T-helper 1 cell treated with Interleukin-12 subunit alpha and Interleukin-12 subunit beta and Interleukin-4 antibody, amounts not matched to agents 30 μg/mL and 1 μg/mL, for 36 hours (primary cell): Measurements from ENCODE around the gene GAS5.
A peak's percentile ranks its signal among the peaks of the same experiment; 100 is the strongest.
"Not testable (repeated sequence)": the region's sequence is repeated elsewhere in the genome, so short reads cannot be mapped to it uniquely, and the experiment has no call there.

Experiments used
- H3K27ac Mint-ChIP-seq: one replicate; pipeline ENCODE4 v1.8.0; 2021; ENCODE audit warnings: mild to moderate bottlenecking, mixed read lengths
- H3K27me3 Mint-ChIP-seq: one replicate; pipeline ENCODE4 v1.8.0; 2021; ENCODE audit warnings: low read depth, mixed read lengths
- H3K36me3 Mint-ChIP-seq: one replicate; pipeline ENCODE4 v1.8.0; 2021; ENCODE audit warnings: low read depth, mixed read lengths
- H3K4me1 Mint-ChIP-seq: one replicate; pipeline ENCODE4 v1.8.0; 2021; ENCODE audit warnings: low read depth, mixed read lengths
- H3K4me3 Mint-ChIP-seq: one replicate; pipeline ENCODE4 v1.8.0; 2021; ENCODE audit warnings: mild to moderate bottlenecking, moderate library complexity, mixed read lengths
- H3K9me3 Mint-ChIP-seq: one replicate; pipeline ENCODE4 v1.8.0; 2021; ENCODE audit warnings: mixed read lengths

GAS5 gene

GRCh38 chr1:173863224-173864161 lies 4.3 kb downstream of the GAS5 start:
- Mint-ChIP-seq H3K4me3 (no peak overlapping the region), H3K4me1 (peaks cover 33% of the 10 kb centered on the region), H3K9me3 (no peaks in the 10 kb centered on the region), H3K27me3 (no peaks in the 10 kb centered on the region), H3K36me3 (peaks cover 51% of the 10 kb centered on the region), H3K27ac (peak overlapping the region; percentile 26)

GRCh38 chr1:173862769-173863223 lies 5.0 kb downstream of the GAS5 start:
- H3K4me3 Mint-ChIP-seq = no peak overlapping the region
- peaks cover 33% of the 10 kb centered on the region for H3K4me1 Mint-ChIP-seq
- H3K9me3 Mint-ChIP-seq = no peaks in the 10 kb centered on the region
- H3K36me3 Mint-ChIP-seq = peaks cover 55% of the 10 kb centered on the region
- H3K27me3 Mint-ChIP-seq = no peaks in the 10 kb centered on the region
- H3K27ac Mint-ChIP-seq = no peak overlapping the region

- not testable (repeated sequence) for H3K27ac Mint-ChIP-seq, H3K4me3 Mint-ChIP-seq, H3K9me3 Mint-ChIP-seq, H3K27me3 Mint-ChIP-seq
- Mint-ChIP-seq H3K4me1 (peaks cover 33% of the 10 kb centered on the region), H3K36me3 (peaks cover 57% of the 10 kb centered on the region)
Measured at GRCh38 chr1:173862146-173862768, 5.5 kb downstream of the GAS5 start.

- Mint-ChIP-seq H3K4me3 (no peak overlapping the region), H3K27me3 (no peaks in the 10 kb centered on the region), H3K9me3 (no peaks in the 10 kb centered on the region), H3K27ac (no peak overlapping the region), H3K4me1 (peaks cover 32% of the 10 kb centered on the region), H3K36me3 (peaks cover 53% of the 10 kb centered on the region)
Measured at GRCh38 chr1:173861731-173862145, 6.1 kb downstream of the GAS5 start.

GRCh38 chr1:173860065-173860464 lies 7.7 kb downstream of the GAS5 start:
- Mint-ChIP-seq H3K4me1 (peaks cover 15% of the 10 kb centered on the region), H3K36me3 (peaks cover 45% of the 10 kb centered on the region), H3K9me3 (no peaks in the 10 kb centered on the region), H3K27ac (no peak overlapping the region), H3K4me3 (no peak overlapping the region), H3K27me3 (no peaks in the 10 kb centered on the region)

GRCh38 chr1:173859547-173859946 lies 8.2 kb downstream of the GAS5 start:
- H3K4me3 Mint-ChIP-seq, H3K9me3 Mint-ChIP-seq, H3K27ac Mint-ChIP-seq, H3K27me3 Mint-ChIP-seq: not testable (repeated sequence)
- Mint-ChIP-seq H3K36me3 (peaks cover 43% of the 10 kb centered on the region), H3K4me1 (peaks cover 11% of the 10 kb centered on the region)

- no peak overlapping the region for H3K27ac Mint-ChIP-seq
Measured at GRCh38 chr1:173857363-173857917, 10.3 kb downstream of the GAS5 start.

GRCh38 chr1:173856903-173857302 lies 10.9 kb downstream of the GAS5 start:
- Mint-ChIP-seq H3K27me3 (no peaks in the 10 kb centered on the region), H3K27ac (no peak overlapping the region), H3K4me3 (no peak overlapping the region), H3K4me1 (no peaks in the 10 kb centered on the region), H3K36me3 (peaks cover 32% of the 10 kb centered on the region), H3K9me3 (no peaks in the 10 kb centered on the region)

More at GRCh38 chr1:173857363-173857917, 10.3 kb downstream of the GAS5 start:
- no peaks in the 10 kb centered on the region for H3K27me3 Mint-ChIP-seq
- H3K4me1 Mint-ChIP-seq = no peaks in the 10 kb centered on the region
- peaks cover 30% of the 10 kb centered on the region for H3K36me3 Mint-ChIP-seq
- H3K9me3 Mint-ChIP-seq = no peaks in the 10 kb centered on the region
- no peak overlapping the region for H3K4me3 Mint-ChIP-seq

GRCh38 chr1:173856014-173856413 lies 11.8 kb downstream of the GAS5 start:
- Mint-ChIP-seq H3K27me3 (no peaks in the 10 kb centered on the region), H3K4me1 (no peaks in the 10 kb centered on the region), H3K27ac (no peak overlapping the region), H3K4me3 (no peak overlapping the region), H3K9me3 (no peaks in the 10 kb centered on the region), H3K36me3 (peaks cover 34% of the 10 kb centered on the region)

GRCh38 chr1:173853074-173853473 lies 14.7 kb downstream of the GAS5 start:
- Mint-ChIP-seq H3K4me3 (no peak overlapping the region), H3K27me3 (no peaks in the 10 kb centered on the region), H3K9me3 (no peaks in the 10 kb centered on the region), H3K36me3 (peaks cover 32% of the 10 kb centered on the region), H3K4me1 (no peaks in the 10 kb centered on the region), H3K27ac (no peak overlapping the region)

GRCh38 chr1:173852105-173852504 lies 15.7 kb downstream of the GAS5 start:
- no peak overlapping the region for H3K4me3 Mint-ChIP-seq
- no peaks in the 10 kb centered on the region for H3K9me3 Mint-ChIP-seq
- no peaks in the 10 kb centered on the region for H3K4me1 Mint-ChIP-seq
- H3K36me3 Mint-ChIP-seq = peaks cover 25% of the 10 kb centered on the region
- no peaks in the 10 kb centered on the region for H3K27me3 Mint-ChIP-seq
- no peak overlapping the region for H3K27ac Mint-ChIP-seq

- Mint-ChIP-seq H3K4me3 (no peak overlapping the region), H3K27ac (no peak overlapping the region), H3K9me3 (no peaks in the 10 kb centered on the region), H3K4me1 (peaks cover 5% of the 10 kb centered on the region), H3K36me3 (peaks cover 25% of the 10 kb centered on the region), H3K27me3 (no peaks in the 10 kb centered on the region)
Measured at GRCh38 chr1:173832748-173833147, 35.0 kb downstream of the GAS5 start.

GRCh38 chr1:173827611-173828010 lies 40.2 kb downstream of the GAS5 start:
- Mint-ChIP-seq H3K27me3 (no peaks in the 10 kb centered on the region), H3K4me3 (no peak overlapping the region), H3K36me3 (peaks cover 22% of the 10 kb centered on the region), H3K9me3 (no peaks in the 10 kb centered on the region), H3K4me1 (peaks cover 24% of the 10 kb centered on the region), H3K27ac (no peak overlapping the region)

- Mint-ChIP-seq H3K9me3 (no peaks in the 10 kb centered on the region), H3K27ac (peak within 1 kb of the TSS; percentile 95), H3K4me1 (peaks cover 43% of the 10 kb centered on the region), H3K27me3 (no peaks in the 10 kb centered on the region), H3K4me3 (peak within 1 kb of the TSS; percentile 94), H3K36me3 (peaks cover 31% of the 10 kb centered on the region)
Measured at GRCh38 chr1:173824315-173825081, 43.3 kb downstream of the GAS5 start, which contains the start of the genes CENPL and DARS2. Gene CENPL (minus strand): TSS chr1:173824883. CDS start chr1:173811299, 13,584 bp downstream. Gene DARS2 (plus strand): TSS chr1:173824673. CDS start chr1:173825230, 557 bp downstream.
